ENCODE results near the gene PRSS33. TPM values are rescaled to one million over a fixed set of nuclear protein-coding genes. Genes with fewer than 3 reads are reported as not detected.

PRSS33 gene
- total RNA-seq, 4 donors from 2014 or later: not detected

- H3K36me3 ChIP-seq: no peaks in the 10 kb centered on the region
- H3K4me3 ChIP-seq: no peak overlapping the region
- H3K4me1 ChIP-seq: no peaks in the 10 kb centered on the region
- 80 to 83% methylated on average over 3 of the region's 3 CpGs for WGBS, 2 donors (ENCODE audit: low coverage in 1 of 2)
- in situ Hi-C loops (cut with MboI; ENCODE audit: low pct_ligation_motif_present in 1 of 4, low pct_unique_long_range_greater_than_20kb in 1 of 4, low sequenced_read_pairs in 3 of 4): no loop called here
- TF ChIP-seq POLR2A (IDR thresholded peaks at IDR 0.05): no peak
- no peak for TF ChIP-seq CTCF (IDR thresholded peaks at IDR 0.05)
- TF ChIP-seq EP300 (IDR thresholded peaks at IDR 0.05; ENCODE audit: low read depth): no peak
- TF ChIP-seq POLR2AphosphoS5 (IDR thresholded peaks at IDR 0.05): no peak
- H3K27ac ChIP-seq: no peak overlapping the region
- no peak for DNase-seq
- intact Hi-C loops (cut with DNase I; ENCODE audit: low total_unique reads): no loop called here
- H3K9me3 ChIP-seq: peaks cover 0 to 1% of the 10 kb centered on the region in 2 donors
- H3K27me3 ChIP-seq: peaks cover 15% of the 10 kb centered on the region
Measured at GRCh38 chr16:2809149-2809760, 21.9 kb upstream of the PRSS33 start.

- H3K27me3 ChIP-seq: peaks cover 15% of the 10 kb centered on the region
- no peak overlapping the region for H3K4me3 ChIP-seq
- no peaks in the 10 kb centered on the region for H3K36me3 ChIP-seq
- DNase-seq: no peak
- H3K27ac ChIP-seq: no peak overlapping the region
- intact Hi-C loops (cut with DNase I; ENCODE audit: low total_unique reads) (no loop called here), in situ Hi-C loops (cut with MboI; ENCODE audit: low pct_ligation_motif_present in 1 of 4, low pct_unique_long_range_greater_than_20kb in 1 of 4, low sequenced_read_pairs in 3 of 4) (no loop called here)
- peaks cover 7 to 9% of the 10 kb centered on the region in 2 donors for H3K9me3 ChIP-seq
- TF ChIP-seq EP300 (IDR thresholded peaks at IDR 0.05; ENCODE audit: low read depth): no peak
- no peak for TF ChIP-seq CTCF (IDR thresholded peaks at IDR 0.05)
- H3K4me1 ChIP-seq: no peaks in the 10 kb centered on the region
- 91% methylated on average over 7 of the region's 7 CpGs; no CpG with 5 or more reads in 1 of the 2 donors for WGBS, 2 donors (ENCODE audit: low coverage in 1 of 2)
Measured at GRCh38 chr16:2808181-2808580, 20.8 kb upstream of the PRSS33 start.

GRCh38 chr16:2806286-2806685 lies 18.9 kb upstream of the PRSS33 start:
- DNase-seq: no peak
- Histone ChIP-seq H3K27ac (no peak overlapping the region), H3K4me1 (no peaks in the 10 kb centered on the region), H3K36me3 (no peaks in the 10 kb centered on the region), H3K27me3 (peaks cover 11% of the 10 kb centered on the region), H3K4me3 (no peak overlapping the region), H3K9me3 (peaks cover 7 to 9% of the 10 kb centered on the region in 2 donors)
- intact Hi-C loops (cut with DNase I; ENCODE audit: low total_unique reads) (no loop called here), in situ Hi-C loops (cut with MboI; ENCODE audit: low pct_ligation_motif_present in 1 of 4, low pct_unique_long_range_greater_than_20kb in 1 of 4, low sequenced_read_pairs in 3 of 4) (no loop called here)
- 63 to 75% methylated on average over 1 to 5 of the region's 5 CpGs for WGBS, 2 donors (ENCODE audit: low coverage in 1 of 2)
- TF ChIP-seq POLR2A (IDR thresholded peaks at IDR 0.05): no peak
- no peak for TF ChIP-seq POLR2AphosphoS5 (IDR thresholded peaks at IDR 0.05)
- no peak for TF ChIP-seq EP300 (IDR thresholded peaks at IDR 0.05; ENCODE audit: low read depth)

- Histone ChIP-seq H3K36me3 (no peaks in the 10 kb centered on the region), H3K4me1 (no peaks in the 10 kb centered on the region), H3K9me3 (peaks cover 7 to 9% of the 10 kb centered on the region in 2 donors), H3K4me3 (no peak overlapping the region), H3K27me3 (no peaks in the 10 kb centered on the region), H3K27ac (no peak overlapping the region)
- TF ChIP-seq CTCF (IDR thresholded peaks at IDR 0.05) (no peak), EP300 (IDR thresholded peaks at IDR 0.05; ENCODE audit: low read depth) (no peak), POLR2AphosphoS5 (IDR thresholded peaks at IDR 0.05) (no peak), POLR2A (IDR thresholded peaks at IDR 0.05) (no peak)
- intact Hi-C loops (cut with DNase I; ENCODE audit: low total_unique reads) (no loop called here), in situ Hi-C loops (cut with MboI; ENCODE audit: low pct_ligation_motif_present in 1 of 4, low pct_unique_long_range_greater_than_20kb in 1 of 4, low sequenced_read_pairs in 3 of 4) (no loop called here)
- DNase-seq: no peak
- WGBS, 2 donors (ENCODE audit: low coverage in 1 of 2): 84% methylated on average over 4 of the region's 4 CpGs; no CpG with 5 or more reads in 1 of the 2 donors
Measured at GRCh38 chr16:2804728-2805127, 17.4 kb upstream of the PRSS33 start.
